ENCODE measurements around the gene ANKH.

ANKH gene

DNA sequence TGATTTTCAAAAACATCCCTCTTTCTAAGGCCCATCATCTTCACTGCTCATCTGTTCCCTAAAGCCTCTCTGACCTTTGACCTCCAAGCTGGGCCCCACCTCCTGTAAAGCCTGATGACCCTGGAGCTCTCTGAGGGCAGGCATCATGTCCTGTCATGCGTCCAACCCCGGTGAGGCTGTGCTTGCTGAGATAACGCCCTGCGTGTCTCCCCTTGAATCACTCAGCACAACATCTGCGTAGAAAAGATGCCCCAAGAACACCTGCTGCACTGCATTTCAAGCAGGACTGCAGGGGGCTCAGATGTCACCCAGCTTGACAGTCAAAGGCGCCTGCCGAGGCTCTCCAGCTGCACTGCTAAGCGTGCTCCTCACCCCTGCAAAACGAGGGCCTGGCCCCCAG is 129.1 kb downstream of the ANKH start:
- Histone ChIP-seq H3K36me3 (ENCODE audit: control insufficient read depth, low read length) (peaks cover 56% of the 10 kb centered on the region), H4K20me1 (ENCODE audit: control insufficient read depth, insufficient read depth, low read depth, low read length) (no peaks in the 10 kb centered on the region), H3K27ac (ENCODE audit: low read depth, low read length) (peak overlapping the region; percentile 43; the same call in 1 of the 2 replicates), H3K4me1 (ENCODE audit: control insufficient read depth, low read length) (peaks cover 51% of the 10 kb centered on the region), H3K4me3 (ENCODE audit: low read length) (no peak overlapping the region), H3K9me2 (replicated peaks; ENCODE audit: control insufficient read depth, low read length) (no peaks in the 10 kb centered on the region), H3K27me3 (ENCODE audit: control insufficient read depth, low read length) (no peaks in the 10 kb centered on the region), H3K4me2 (ENCODE audit: low read length) (peak overlapping the region; percentile 24; the same call in 1 of the 2 replicates), H3K79me2 (ENCODE audit: control insufficient read depth, low read length) (no peaks in the 10 kb centered on the region), H3K9me3 (ENCODE audit: control insufficient read depth, insufficient read depth, low read length) (no peaks in the 10 kb centered on the region), H3F3A (ENCODE audit: control insufficient read depth, insufficient read depth) (peaks cover 6% of the 10 kb centered on the region; the same call in 1 of the 2 replicates)
- no peak for TF ChIP-seq EZH2phosphoT487 (IDR thresholded peaks at IDR 0.05; ENCODE audit: borderline replicate concordance, low read length)

DNA sequence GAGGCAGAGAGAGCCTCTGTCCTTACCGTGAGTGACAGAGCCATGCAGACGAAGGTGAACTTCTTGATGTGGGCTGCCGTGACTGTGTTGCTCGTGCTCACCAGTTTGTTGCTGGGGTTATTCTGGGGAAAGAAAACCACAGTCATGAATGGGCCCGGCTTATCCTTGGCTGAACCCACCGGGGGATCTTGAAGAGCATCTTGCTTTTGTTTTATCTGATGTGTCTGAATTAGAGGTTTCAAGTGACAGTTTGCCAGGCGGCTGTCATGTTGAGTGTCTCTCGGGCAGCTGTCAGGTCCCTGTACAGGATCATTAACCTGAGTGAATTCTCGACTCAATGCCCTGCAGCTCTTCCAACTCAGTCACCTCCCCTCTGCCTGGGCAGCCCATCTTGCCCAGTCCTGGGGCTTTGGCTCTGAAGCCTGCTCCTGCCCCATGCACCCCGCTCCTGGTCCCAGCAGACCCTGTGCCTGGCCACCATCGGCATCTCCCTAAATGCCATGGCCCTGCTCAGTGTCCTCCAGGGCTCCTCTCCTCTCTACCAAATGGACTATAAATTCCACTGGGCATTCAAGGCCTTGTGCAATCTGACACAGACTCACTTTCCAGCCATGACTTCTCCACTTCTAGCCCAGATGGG is 129.7 kb downstream of the ANKH start:
- Histone ChIP-seq H3F3A (ENCODE audit: control insufficient read depth, insufficient read depth) (peaks cover 6% of the 10 kb centered on the region; the same call in 1 of the 2 replicates), H3K36me3 (ENCODE audit: control insufficient read depth, low read length) (peaks cover 57% of the 10 kb centered on the region), H3K27me3 (ENCODE audit: control insufficient read depth, low read length) (no peaks in the 10 kb centered on the region), H3K79me2 (ENCODE audit: control insufficient read depth, low read length) (no peaks in the 10 kb centered on the region), H3K4me2 (ENCODE audit: low read length) (peak overlapping the region; percentile 24; the same call in 1 of the 2 replicates), H3K4me3 (ENCODE audit: low read length) (no peak overlapping the region), H3K4me1 (ENCODE audit: control insufficient read depth, low read length) (peaks cover 51% of the 10 kb centered on the region), H3K27ac (ENCODE audit: low read depth, low read length) (peak overlapping the region; percentile 43; the same call in 1 of the 2 replicates), H3K9me3 (ENCODE audit: control insufficient read depth, insufficient read depth, low read length) (no peaks in the 10 kb centered on the region), H4K20me1 (ENCODE audit: control insufficient read depth, insufficient read depth, low read depth, low read length) (no peaks in the 10 kb centered on the region), H3K9me2 (replicated peaks; ENCODE audit: control insufficient read depth, low read length) (no peaks in the 10 kb centered on the region)
- TF ChIP-seq, protein P1, sequence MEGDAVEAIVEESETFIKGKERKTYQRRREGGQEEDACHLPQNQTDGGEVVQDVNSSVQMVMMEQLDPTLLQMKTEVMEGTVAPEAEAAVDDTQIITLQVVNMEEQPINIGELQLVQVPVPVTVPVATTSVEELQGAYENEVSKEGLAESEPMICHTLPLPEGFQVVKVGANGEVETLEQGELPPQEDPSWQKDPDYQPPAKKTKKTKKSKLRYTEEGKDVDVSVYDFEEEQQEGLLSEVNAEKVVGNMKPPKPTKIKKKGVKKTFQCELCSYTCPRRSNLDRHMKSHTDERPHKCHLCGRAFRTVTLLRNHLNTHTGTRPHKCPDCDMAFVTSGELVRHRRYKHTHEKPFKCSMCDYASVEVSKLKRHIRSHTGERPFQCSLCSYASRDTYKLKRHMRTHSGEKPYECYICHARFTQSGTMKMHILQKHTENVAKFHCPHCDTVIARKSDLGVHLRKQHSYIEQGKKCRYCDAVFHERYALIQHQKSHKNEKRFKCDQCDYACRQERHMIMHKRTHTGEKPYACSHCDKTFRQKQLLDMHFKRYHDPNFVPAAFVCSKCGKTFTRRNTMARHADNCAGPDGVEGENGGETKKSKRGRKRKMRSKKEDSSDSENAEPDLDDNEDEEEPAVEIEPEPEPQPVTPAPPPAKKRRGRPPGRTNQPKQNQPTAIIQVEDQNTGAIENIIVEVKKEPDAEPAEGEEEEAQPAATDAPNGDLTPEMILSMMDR (IDR thresholded peaks at IDR 0.05; ENCODE audit: low read depth, low read length, poor library complexity, severe bottlenecking): no peak
- no peak for TF ChIP-seq EZH2phosphoT487 (IDR thresholded peaks at IDR 0.05; ENCODE audit: borderline replicate concordance, low read length)

DNA sequence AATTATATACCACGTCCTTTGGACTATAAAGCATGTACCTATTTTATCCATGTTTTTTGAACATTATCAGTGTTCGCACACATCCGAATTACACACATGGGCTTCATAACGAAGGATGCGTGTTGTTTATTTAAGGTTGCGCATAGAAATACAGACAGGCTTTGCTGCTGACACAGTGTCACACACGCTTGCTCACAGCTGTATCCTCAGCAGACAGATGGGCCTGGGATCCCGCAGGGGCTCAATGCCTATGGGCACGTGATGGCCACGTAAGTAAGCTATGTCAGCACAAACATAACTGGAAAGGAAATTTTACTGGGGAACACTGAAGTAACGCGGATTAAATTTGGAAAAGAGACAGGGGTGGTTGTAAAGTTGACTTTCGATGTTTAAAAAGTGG is 130.4 kb downstream of the ANKH start:
- no peaks in the 10 kb centered on the region for H3K79me2 ChIP-seq (ENCODE audit: control insufficient read depth, low read length)
- H3K4me1 ChIP-seq (ENCODE audit: control insufficient read depth, low read length): peaks cover 43% of the 10 kb centered on the region
- H3K4me2 ChIP-seq (ENCODE audit: low read length): no peak overlapping the region
- H3K27me3 ChIP-seq (ENCODE audit: control insufficient read depth, low read length): no peaks in the 10 kb centered on the region
- peaks cover 52% of the 10 kb centered on the region for H3K36me3 ChIP-seq (ENCODE audit: control insufficient read depth, low read length)
- H3K4me3 ChIP-seq (ENCODE audit: low read length): no peak overlapping the region
- H3K27ac ChIP-seq (ENCODE audit: low read depth, low read length): no peak overlapping the region
- TF ChIP-seq, protein P1 (IDR thresholded peaks at IDR 0.05; ENCODE audit: low read depth, low read length, poor library complexity, severe bottlenecking): no peak
- no peak for TF ChIP-seq EZH2phosphoT487 (IDR thresholded peaks at IDR 0.05; ENCODE audit: borderline replicate concordance, low read length)
- H3F3A ChIP-seq (ENCODE audit: control insufficient read depth, insufficient read depth): peaks cover 6% of the 10 kb centered on the region; the same call in 1 of the 2 replicates
- H3K9me2 ChIP-seq (replicated peaks; ENCODE audit: control insufficient read depth, low read length): no peaks in the 10 kb centered on the region
- no peaks in the 10 kb centered on the region for H3K9me3 ChIP-seq (ENCODE audit: control insufficient read depth, insufficient read depth, low read length)
- no peaks in the 10 kb centered on the region for H4K20me1 ChIP-seq (ENCODE audit: control insufficient read depth, insufficient read depth, low read depth, low read length)

DNA sequence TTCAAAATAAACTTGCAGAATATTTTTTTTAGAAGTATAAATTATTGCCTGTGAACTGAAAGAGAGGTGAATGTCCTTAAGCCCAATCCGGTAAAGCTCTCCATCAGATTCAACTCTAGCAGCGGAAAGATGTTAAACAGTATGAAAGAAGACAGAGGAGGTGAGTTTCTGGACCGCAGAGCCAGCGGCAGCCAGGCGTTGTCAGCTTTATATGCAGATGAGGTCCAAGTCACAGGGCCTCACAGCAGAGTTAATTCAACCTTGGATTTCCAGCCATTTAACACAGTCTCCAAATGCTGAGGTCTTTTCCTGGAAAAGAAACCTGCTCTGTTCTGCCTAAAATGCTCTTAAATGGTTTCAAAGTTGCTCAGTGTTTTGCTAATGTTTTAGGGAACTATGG is 131.6 kb downstream of the ANKH start:
- TF ChIP-seq, protein P1 (IDR thresholded peaks at IDR 0.05; ENCODE audit: low read depth, low read length, poor library complexity, severe bottlenecking): no peak
- no peak for TF ChIP-seq EZH2phosphoT487 (IDR thresholded peaks at IDR 0.05; ENCODE audit: borderline replicate concordance, low read length)
- H3K27ac ChIP-seq (ENCODE audit: low read depth, low read length): no peak overlapping the region

More for the DNA sequence above, 131.6 kb downstream of the ANKH start:
- H3F3A ChIP-seq (ENCODE audit: control insufficient read depth, insufficient read depth): peaks cover 2% of the 10 kb centered on the region; the same call in 1 of the 2 replicates
- no peaks in the 10 kb centered on the region for H3K27me3 ChIP-seq (ENCODE audit: control insufficient read depth, low read length)
- H3K36me3 ChIP-seq (ENCODE audit: control insufficient read depth, low read length): peaks cover 46% of the 10 kb centered on the region
- H3K4me3 ChIP-seq (ENCODE audit: low read length): no peak overlapping the region
- H3K9me3 ChIP-seq (ENCODE audit: control insufficient read depth, insufficient read depth, low read length): no peaks in the 10 kb centered on the region
- no peaks in the 10 kb centered on the region for H3K79me2 ChIP-seq (ENCODE audit: control insufficient read depth, low read length)
- no peaks in the 10 kb centered on the region for H3K9me2 ChIP-seq (replicated peaks; ENCODE audit: control insufficient read depth, low read length)
- H4K20me1 ChIP-seq (ENCODE audit: control insufficient read depth, insufficient read depth, low read depth, low read length): no peaks in the 10 kb centered on the region
- no peak overlapping the region for H3K4me2 ChIP-seq (ENCODE audit: low read length)
- H3K4me1 ChIP-seq (ENCODE audit: control insufficient read depth, low read length): peaks cover 31% of the 10 kb centered on the region

All from DOHH2 (cell line).